Hepatocyte (in vitro differentiated cells): ENCODE data around the gene IKBIP.

Experiments used
- CTCF ChIP-seq: fragments of 200-600 bp; sonication (generic); IDR thresholded peaks from 2 replicates; pipeline ENCODE4 v1.5.1; 2016; ENCODE audit warnings: antibody characterized with exemption, mild to moderate bottlenecking; ENCODE audit not compliant: poor library complexity
- EZH2 ChIP-seq: fragments of 200-600 bp; sonication (generic); IDR thresholded peaks from 2 replicates; pipeline ENCODE4 v1.6.1; 2016; ENCODE audit warnings: antibody characterized with exemption, mild to moderate bottlenecking, borderline replicate concordance
- EZH2phosphoT487 ChIP-seq: fragments of 200-600 bp; sonication (generic); IDR thresholded peaks from one replicate; pipeline ENCODE4 v1.6.1; 2018; ENCODE audit warnings: antibody characterized with exemption, mild to moderate bottlenecking, low read depth, moderate library complexity; ENCODE audit not compliant: unreplicated experiment, severe bottlenecking

- TF ChIP-seq CTCF (no peak), EZH2 (no peak), EZH2phosphoT487 (no peak)
Measured at GRCh38 chr12:98686603-98687002, 42.0 kb upstream of the IKBIP start.
